ENCODE measurements around the gene ADGRG7. TPM values are rescaled to one million over a fixed set of nuclear protein-coding genes. Genes with fewer than 3 reads are reported as not detected.

Gene ADGRG7
- total and polyA plus RNA-seq, 9 donors: not detected

GRCh38 chr3:100575704-100576103, 33.7 kb upstream of the ADGRG7 start:
- TF ChIP-seq POLR2A (IDR thresholded peaks at IDR 0.05): no peak
- no peak for TF ChIP-seq EP300 (IDR thresholded peaks at IDR 0.05)
- TF ChIP-seq CTCF (IDR thresholded peaks at IDR 0.05): no peak
- H3K27me3 ChIP-seq: no peaks in the 10 kb centered on the region
- 97 to 99% (median 98%) methylated on average over 6 of the region's 6 CpGs for WGBS, 3 donors
- no peak overlapping the region for H3K4me3 ChIP-seq
- no peaks in the 10 kb centered on the region for H3K9me3 ChIP-seq
- intact Hi-C loops (cut with DNase I): no loop called here
- H3K4me1 ChIP-seq (ENCODE audit: insufficient read depth): no peaks in the 10 kb centered on the region
- no peaks in the 10 kb centered on the region for H3K36me3 ChIP-seq
- no peak overlapping the region for H3K27ac ChIP-seq
- no peak for DNase-seq

GRCh38 chr3:100577382-100578008, 31.9 kb upstream of the ADGRG7 start:
- DNase-seq: no peak
- H3K4me3 ChIP-seq: no peak overlapping the region
- 19 to 30% (median 22%) methylated on average over 1 of the region's 1 CpG for WGBS, 3 donors
- intact Hi-C loops (cut with DNase I): no loop called here
- H3K4me1 ChIP-seq (ENCODE audit: insufficient read depth): no peaks in the 10 kb centered on the region
- no peak overlapping the region for H3K27ac ChIP-seq
- TF ChIP-seq POLR2A (IDR thresholded peaks at IDR 0.05) (no peak), CTCF (IDR thresholded peaks at IDR 0.05) (no peak), EP300 (IDR thresholded peaks at IDR 0.05) (no peak)
- H3K27me3 ChIP-seq: no peaks in the 10 kb centered on the region
- no peaks in the 10 kb centered on the region for H3K36me3 ChIP-seq
- no peaks in the 10 kb centered on the region for H3K9me3 ChIP-seq

- Histone ChIP-seq H3K36me3 (no peaks in the 10 kb centered on the region), H3K27ac (no peak overlapping the region), H3K9me3 (no peaks in the 10 kb centered on the region), H3K27me3 (no peaks in the 10 kb centered on the region), H3K4me3 (no peak overlapping the region), H3K4me1 (ENCODE audit: insufficient read depth) (no peaks in the 10 kb centered on the region)
- intact Hi-C loops (cut with DNase I): no loop called here
- DNase-seq: no peak
- TF ChIP-seq EP300 (IDR thresholded peaks at IDR 0.05): no peak
- no peak for TF ChIP-seq POLR2A (IDR thresholded peaks at IDR 0.05)
- TF ChIP-seq CTCF (IDR thresholded peaks at IDR 0.05): no peak
These were observed 30.8 kb upstream of the ADGRG7 start for GRCh38 chr3:100578646-100579045.

- no peak for TF ChIP-seq CTCF (IDR thresholded peaks at IDR 0.05)
- no peak for TF ChIP-seq POLR2A (IDR thresholded peaks at IDR 0.05)
- TF ChIP-seq EP300 (IDR thresholded peaks at IDR 0.05): no peak
- Histone ChIP-seq H3K27me3 (no peaks in the 10 kb centered on the region), H3K4me1 (ENCODE audit: insufficient read depth) (no peaks in the 10 kb centered on the region), H3K9me3 (no peaks in the 10 kb centered on the region), H3K36me3 (no peaks in the 10 kb centered on the region), H3K4me3 (no peak overlapping the region), H3K27ac (no peak overlapping the region)
- intact Hi-C loops (cut with DNase I): no loop called here
- WGBS, 3 donors: 28 to 35% (median 30%) methylated on average over 2 of the region's 2 CpGs
- DNase-seq: no peak
These were observed 29.3 kb upstream of the ADGRG7 start for GRCh38 chr3:100580147-100580546.
